ENCODE data around the gene BAIAP3.
A peak's percentile ranks its signal among the peaks of the same experiment; 100 is the strongest.

BAIAP3 gene

DNA sequence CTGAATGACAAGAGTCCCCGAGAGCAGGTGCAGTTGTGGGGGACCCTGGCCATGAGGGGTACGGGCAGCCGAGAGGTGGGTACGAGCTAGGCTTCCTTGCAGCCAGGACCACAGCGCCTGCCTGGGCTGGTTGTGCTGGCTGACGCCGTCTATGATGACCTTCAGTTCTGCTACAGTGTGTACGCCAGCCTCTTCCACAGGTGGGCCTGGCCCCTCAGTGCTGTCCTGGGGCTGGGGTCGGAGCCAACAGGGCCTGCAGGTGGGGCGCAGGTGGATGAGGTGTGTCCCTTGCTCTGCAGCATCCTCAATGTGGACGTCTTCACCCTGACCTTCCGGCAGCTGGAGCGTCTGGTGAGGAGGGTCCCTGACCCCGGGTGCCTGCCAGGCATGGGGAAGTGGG, 11.1 kb downstream of the BAIAP3 start:
- DNase-seq (ENCODE audit: insufficient read length, low spot score) (no peak), FAIRE-seq (no peak)

GRCh38 chr16:1345087-1345486, 11.6 kb downstream of the BAIAP3 start:
- FAIRE-seq (no peak), DNase-seq (ENCODE audit: insufficient read length, low spot score) (no peak)

- FAIRE-seq: no peak
- DNase-seq (ENCODE audit: insufficient read length, low spot score): no peak
Observed at GRCh38 chr16:1345651-1346421, 12.4 kb downstream of the BAIAP3 start.

GRCh38 chr16:1346422-1347285, 13.2 kb downstream of the BAIAP3 start:
- FAIRE-seq (no peak), DNase-seq (ENCODE audit: insufficient read length, low spot score) (no peak)

DNA sequence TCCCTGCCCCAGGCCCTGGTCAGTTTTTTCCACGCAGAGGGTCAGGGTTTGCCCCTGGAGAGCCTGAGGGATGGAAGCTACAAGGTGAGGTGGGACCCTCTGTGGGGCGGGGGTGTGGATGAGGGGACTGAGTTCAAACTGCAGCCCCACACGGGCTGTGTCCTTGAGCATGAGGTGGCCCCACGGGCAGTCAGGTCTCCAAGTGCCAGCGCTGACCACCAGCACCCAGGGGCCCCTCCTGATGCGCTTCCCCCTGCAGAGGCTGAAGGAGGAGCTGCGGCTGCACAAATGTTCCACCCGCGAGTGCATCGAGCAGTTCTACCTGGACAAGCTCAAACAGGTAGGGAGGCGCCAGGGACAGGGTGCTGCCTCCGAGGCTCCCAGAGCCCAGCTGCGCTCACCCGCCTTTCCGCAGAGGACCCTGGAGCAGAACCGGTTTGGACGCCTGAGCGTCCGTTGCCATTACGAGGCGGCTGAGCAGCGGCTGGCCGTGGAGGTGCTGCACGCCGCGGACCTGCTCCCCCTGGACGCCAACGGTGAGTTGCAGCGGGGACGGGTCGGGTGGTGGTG, 13.9 kb downstream of the BAIAP3 start:
- DNase-seq (ENCODE audit: insufficient read length, low spot score) (no peak), FAIRE-seq (no peak)

GRCh38 chr16:1347962-1348361, 14.5 kb downstream of the BAIAP3 start:
- DNase-seq (ENCODE audit: insufficient read length, low spot score) (no peak), FAIRE-seq (no peak)

GRCh38 chr16:1348441-1348840, 15.0 kb downstream of the BAIAP3 start:
- DNase-seq (ENCODE audit: insufficient read length, low spot score) (no peak), FAIRE-seq (no peak)

DNA sequence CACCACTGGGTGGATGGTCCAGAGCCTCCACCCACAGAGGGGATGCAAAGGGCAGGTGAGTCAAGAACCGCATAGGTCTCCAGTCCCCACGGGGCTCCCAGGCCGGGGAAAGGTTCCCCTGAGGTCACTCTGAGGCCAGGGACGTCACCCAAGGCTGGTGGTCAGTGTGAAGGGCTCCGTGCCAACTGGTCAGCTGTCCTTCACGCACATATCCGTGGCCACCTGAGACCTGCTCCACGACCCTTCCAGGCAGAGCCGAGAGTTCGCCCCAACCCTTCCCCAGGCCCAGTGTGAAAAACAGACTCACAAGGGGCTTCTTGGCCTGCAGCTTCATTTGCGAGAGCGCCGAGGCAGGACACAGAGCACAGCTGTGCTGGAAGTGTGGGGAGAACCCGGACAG, 15.5 kb downstream of the BAIAP3 start:
- FAIRE-seq: no peak
- no peak for DNase-seq (ENCODE audit: insufficient read length, low spot score)

DNA sequence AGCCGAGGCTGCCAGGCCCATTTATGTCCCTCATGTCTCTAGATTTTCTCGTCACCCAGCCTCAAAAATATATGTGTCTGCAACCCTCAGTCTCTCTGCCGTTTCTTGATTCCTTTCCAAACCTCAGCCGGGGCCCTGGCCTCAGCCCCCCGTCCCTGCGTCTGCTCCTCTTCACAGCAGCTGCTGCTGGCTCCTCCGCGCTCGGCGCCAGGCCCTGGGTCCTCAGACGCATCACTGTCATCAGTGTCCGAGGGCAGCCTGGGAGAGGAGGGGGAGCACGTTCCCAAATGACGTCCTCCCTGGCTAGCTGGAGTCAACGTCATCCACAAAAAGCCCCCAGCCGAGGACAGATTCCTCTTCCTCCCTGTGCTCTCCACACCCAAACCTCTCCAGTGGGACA, 15.9 kb downstream of the BAIAP3 start:
- DNase-seq (ENCODE audit: insufficient read length, low spot score): no peak
- no peak for FAIRE-seq

DNA sequence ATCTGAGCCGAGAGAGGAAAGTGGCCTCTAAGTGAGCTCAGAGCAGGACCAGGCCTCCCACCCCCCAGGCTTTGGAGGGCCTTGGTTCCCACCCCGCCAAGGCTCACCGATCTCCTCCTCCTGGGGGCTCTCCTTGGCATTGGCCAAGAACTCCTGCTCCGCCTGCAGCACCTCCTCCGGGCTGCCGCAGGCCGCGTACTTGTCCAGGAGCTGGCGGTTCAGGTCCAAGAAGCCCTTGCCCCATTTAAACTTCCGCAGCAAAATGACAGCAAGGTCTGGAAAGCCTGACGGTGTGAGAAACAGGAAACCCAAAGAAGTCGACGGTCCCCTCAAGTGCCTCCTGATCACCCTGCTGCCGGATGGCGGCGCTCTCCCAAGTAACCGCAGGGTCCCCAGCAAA, 16.5 kb downstream of the BAIAP3 start:
- no peak for FAIRE-seq
- DNase-seq (ENCODE audit: insufficient read length, low spot score): no peak

GRCh38 chr16:1350691-1351090, 17.2 kb downstream of the BAIAP3 start:
- FAIRE-seq (no peak), DNase-seq (ENCODE audit: insufficient read length, low spot score) (no peak)

DNA sequence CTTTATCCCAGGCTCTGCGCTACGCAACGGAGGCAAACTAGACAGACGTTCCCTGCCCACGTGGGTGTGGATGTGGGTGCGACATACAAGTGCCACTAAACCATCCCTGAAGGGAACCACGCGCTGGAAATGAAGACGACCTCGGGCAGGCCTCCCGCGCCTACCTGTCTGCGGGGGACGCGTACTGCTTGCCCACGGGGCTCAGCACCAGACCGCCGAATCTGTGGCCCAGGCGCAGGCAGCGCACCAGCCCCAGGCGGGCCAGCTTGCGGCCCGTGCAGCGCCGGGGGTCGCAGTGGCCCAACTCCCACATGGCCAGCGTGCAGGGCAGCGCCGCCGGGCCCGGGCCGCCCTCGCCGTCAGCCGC, 17.8 kb downstream of the BAIAP3 start:
- DNase-seq (ENCODE audit: insufficient read length, low spot score): no peak
- no peak for FAIRE-seq

DNA sequence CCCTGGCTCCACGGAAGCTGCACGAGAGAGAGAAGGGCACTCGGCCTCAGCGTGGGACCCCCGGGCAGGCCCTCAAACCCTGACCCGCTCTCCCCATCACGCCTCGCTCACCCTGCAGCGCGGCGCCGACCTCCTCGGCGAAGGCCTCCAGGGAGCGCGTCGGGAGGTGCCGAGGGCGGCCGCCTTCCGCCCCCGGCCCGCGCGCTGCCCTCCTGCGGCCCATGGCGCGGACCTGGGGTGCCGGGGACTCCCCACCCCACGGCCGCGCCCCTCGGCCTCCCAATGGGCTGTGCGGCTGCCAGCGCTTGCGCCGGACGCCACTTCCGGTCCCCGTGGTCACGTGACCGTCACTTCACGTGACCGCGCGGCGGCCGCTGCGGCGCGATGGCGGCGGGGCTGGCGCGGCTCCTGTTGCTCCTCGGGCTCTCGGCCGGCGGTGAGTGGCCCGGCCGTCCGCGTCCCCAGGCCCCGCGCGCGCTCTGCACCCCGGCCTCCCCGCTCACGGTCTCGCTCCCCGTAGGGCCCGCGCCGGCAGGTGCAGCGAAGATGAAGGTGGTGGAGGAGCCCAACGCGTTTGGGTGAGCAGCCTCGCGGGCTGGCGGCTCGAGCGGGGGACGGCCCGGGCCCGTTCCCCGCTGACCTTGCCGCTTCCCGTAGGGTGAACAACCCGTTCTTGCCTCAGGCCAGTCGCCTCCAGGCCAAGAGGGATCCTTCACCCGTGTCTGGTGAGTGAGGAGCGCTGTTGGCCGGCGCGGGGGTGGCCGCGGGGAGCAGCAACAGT, 18.3 kb downstream of the BAIAP3 start, which contains the start of the genes GNPTG and TSR3:
Gene GNPTG (plus strand): TSS at position 350 of the 781 bp plus-strand sequence. CDS start 35 bp downstream, at position 385.
Gene TSR3 (minus strand): TSS at position 297 of the 781 bp plus-strand sequence. CDS start 74 bp downstream, at position 223.
- peak; percentile 96 for FAIRE-seq
- peak; percentile 92 for DNase-seq (ENCODE audit: insufficient read length, low spot score)

DNA sequence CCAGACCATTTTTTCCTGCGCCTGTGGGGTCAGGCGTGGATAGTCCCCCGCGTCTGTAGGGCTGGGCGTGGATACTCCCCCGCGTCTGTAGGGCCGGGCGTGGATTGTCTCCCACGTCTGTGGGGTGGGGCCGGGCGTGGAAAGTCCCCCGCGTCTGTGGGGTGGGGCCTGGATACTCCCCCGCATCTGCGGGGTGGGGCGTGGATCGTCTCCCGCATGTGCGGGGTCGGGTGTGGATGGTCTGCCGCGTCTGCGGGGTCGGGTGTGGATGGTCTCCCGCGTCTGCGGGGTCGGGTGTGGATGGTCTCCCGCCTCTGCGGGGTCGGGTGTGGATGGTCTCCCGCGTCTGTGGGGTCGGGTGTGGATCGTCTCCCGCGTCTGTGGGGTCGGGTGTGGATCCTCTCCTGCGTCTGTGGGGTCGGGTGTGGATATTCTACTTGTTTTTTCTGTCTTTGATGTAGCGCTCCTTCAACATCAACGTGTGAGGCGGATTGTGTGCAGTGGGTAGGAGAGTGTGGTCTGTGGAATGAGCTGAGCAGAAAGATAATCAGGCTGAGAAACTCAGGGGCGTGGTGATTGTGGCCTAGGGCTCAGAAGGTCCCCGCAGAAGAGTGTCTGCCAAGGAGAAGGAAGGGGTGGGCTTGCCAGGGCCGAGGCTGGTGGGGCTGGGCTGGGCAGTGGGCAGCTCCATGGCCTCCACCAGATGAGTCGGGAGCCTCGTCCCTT, 21.5 kb downstream of the BAIAP3 start:
- no peak for FAIRE-seq
- no peak for DNase-seq (ENCODE audit: insufficient read length, low spot score)

- no peak for DNase-seq (ENCODE audit: insufficient read length, low spot score)
- FAIRE-seq: no peak
Observed at GRCh38 chr16:1355591-1355990, 22.1 kb downstream of the BAIAP3 start.

DNA sequence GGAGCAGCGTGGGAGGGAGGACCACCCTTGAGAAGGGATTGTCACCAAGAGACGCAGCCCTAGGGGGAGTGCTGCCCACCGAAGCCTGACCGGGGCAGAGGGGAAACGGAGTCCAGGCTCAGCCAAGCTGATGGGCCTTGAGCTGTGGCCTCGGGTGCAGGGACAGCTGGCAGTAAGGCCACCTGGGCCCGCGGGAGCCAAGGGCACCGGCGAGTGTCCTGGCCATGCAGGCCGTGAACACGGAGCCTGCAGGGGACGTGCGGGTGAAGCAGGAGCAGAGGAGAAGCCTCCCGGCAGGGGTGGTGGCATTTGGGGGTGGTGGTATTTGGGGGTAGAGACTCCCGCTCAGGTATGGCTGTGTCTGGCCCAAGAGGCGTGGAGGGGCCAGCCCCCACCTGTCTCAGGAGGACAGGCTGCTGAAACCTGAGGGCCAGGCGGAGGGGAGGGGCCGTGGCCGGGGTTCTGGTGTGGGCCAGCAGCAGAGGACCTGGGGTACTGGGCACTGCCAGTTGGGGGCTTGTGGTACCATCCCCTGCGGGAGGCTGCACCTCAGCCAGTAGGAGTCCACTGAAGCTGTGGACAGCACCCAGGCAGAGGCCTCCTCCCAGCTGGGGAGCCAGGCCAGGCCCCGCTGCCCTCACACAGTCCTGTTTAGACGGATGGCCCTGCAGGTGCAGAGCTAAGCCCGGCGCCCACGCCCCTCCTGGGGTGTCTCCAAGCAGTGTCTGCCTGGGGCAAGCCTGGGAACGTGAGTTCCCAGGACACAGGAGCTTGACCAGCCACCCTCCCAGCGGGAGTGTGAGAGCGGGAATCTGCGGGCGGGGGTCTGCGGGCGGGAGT, 22.8 kb downstream of the BAIAP3 start:
- FAIRE-seq (no peak), DNase-seq (ENCODE audit: insufficient read length, low spot score) (no peak)

DNA sequence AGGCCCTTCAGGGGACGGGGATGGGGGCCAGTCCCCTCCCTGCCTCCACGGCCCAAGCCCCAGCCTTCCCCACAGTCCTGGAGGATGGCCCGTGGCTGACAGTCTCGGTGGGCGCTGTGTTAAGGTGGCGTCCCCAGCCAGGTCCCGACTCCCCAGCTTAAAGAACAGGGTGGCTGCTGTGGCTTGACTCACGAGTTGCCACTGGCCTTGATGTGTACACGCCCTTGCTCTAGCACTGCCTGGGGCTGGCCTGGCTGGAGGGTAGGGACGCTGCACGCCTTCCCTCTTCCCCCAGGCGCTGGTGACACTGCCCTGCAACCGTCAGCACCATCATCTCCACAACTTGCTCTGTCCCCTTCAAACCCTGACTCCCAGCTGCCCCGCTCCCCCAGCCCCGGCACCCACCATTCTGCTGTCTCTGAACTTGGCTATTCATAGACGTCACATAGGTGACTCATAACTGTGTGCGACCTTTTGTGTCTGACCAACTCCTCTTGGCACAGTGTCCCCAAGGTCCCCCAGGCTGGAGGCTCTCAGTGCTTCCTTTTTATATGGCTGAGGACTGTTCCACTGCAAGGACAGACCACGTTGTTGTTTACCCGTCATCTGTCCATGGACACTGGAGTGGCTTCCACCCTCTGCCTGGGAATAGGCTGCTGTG, 24.6 kb downstream of the BAIAP3 start:
- no peak for DNase-seq (ENCODE audit: insufficient read length, low spot score)
- FAIRE-seq: no peak

DNA sequence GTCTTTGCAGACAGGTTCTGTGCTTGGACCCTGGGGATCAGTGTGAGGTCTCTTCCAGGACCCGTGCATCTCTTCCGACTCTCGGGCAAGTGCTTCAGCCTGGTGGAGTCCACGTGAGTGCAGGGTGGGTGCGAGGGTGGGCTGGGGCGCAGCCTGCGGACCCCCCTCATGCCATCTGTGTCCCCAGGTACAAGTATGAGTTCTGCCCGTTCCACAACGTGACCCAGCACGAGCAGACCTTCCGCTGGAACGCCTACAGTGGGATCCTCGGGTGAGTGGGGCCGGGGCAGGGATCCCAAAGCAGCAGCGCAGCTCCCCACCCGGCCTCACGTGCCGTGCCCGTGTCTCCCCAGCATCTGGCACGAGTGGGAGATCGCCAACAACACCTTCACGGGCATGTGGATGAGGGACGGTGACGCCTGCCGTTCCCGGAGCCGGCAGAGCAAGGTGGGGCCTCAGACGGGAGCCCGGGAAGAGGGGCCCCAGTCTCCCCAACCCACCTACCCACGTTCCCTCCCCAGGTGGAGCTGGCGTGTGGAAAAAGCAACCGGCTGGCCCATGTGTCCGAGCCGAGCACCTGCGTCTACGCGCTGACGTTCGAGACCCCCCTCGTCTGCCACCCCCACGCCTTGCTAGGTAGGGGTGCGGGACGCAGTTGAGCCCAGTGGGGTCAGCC, 28.4 kb downstream of the BAIAP3 start:
- DNase-seq (ENCODE audit: insufficient read length, low spot score) (no peak), FAIRE-seq (no peak)
